GM11168 (cell line): Measurements from ENCODE around the gene HSD17B12.
"Not testable (repeated sequence)": the region's sequence is repeated elsewhere in the genome, so short reads cannot be mapped to it uniquely, and the experiment has no call there.

Source experiments
- in situ Hi-C: fragments of 300-500 bp; cut with MboI; formaldehyde crosslinking; loops from one replicate; pipeline ENCODE4 v1.12.0; 2022; ENCODE audit warnings: low sequenced_read_pairs; ENCODE audit not compliant: unreplicated experiment

HSD17B12 gene

DNA sequence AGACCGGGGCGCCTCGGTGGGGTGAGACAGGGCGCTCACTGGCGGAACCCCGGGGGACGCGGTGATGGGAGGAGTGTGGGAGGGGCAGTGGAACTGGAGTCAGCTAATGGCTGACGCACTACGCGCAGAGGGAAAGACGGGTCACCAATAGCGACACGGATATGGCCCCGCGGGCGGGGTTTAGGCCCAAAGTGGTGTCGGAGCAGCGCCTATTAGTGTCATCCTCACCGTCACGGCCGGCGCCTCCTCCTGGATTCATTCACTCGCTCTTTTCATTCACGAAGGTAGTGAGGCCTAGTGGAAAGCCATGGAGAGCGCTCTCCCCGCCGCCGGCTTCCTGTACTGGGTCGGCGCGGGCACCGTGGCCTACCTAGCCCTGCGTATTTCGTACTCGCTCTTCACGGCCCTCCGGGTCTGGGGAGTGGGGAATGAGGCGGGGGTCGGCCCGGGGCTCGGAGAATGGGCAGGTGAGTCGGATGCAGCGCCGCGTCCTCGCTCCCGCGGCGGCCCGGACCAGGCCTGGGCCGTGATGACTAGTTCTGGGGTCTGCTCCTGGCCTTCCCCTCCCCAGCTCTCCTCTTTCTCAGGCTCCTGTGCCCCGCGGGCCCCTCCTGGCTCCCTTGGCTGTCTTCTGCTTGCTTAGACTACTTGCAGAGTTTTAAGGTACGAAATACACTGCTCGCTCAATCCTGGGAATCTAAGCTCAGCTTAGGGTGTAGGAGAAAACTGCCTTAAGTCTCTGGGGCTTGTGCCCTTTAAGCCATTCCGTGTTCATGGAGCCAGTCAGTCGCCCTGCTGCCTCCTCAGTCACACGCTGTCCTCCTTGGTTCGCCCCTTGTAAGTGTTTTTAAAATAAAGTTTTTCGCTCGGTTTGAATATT, at the start of gene HSD17B12:
Gene HSD17B12 (plus strand): TSS at position 218 of the 880 bp plus-strand sequence. CDS start 90 bp downstream, at position 308.
- in situ Hi-C loops, result no loop called here

GRCh38 chr11:43631732-43632131, 48.8 kb upstream of the HSD17B12 start:
- in situ Hi-C loops, result no loop called here

- in situ Hi-C loops, result no loop called here
These were observed 48.4 kb upstream of the HSD17B12 start for GRCh38 chr11:43632181-43632580.

- in situ Hi-C loops, result no loop called here
These were observed 41.8 kb upstream of the HSD17B12 start for GRCh38 chr11:43638717-43639116.

DNA sequence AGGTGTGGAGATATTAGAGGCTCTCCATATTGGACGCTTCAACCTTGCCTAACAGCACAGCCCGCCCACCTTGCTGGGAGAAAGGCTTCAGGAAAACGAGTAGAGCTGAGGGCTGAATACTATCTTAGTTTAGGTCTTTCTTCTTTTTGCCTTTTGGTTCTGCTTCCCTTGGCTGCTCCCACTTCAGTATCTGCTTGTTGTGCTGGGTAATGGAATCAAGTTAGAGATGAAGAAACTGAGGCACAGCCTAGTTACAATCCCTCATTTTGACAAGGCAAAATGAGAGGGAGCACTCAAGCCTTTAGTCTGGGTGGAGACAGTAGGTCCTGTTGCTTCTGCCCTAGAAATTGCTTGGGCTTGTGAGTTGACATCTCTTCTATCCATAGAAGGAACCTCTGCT, 41.3 kb upstream of the HSD17B12 start:
- in situ Hi-C loops, result no loop called here

GRCh38 chr11:43639920-43640319, 40.6 kb upstream of the HSD17B12 start:
- in situ Hi-C loops, result no loop called here

GRCh38 chr11:43643898-43644620, 36.5 kb upstream of the HSD17B12 start:
- in situ Hi-C loops, result no loop called here

DNA sequence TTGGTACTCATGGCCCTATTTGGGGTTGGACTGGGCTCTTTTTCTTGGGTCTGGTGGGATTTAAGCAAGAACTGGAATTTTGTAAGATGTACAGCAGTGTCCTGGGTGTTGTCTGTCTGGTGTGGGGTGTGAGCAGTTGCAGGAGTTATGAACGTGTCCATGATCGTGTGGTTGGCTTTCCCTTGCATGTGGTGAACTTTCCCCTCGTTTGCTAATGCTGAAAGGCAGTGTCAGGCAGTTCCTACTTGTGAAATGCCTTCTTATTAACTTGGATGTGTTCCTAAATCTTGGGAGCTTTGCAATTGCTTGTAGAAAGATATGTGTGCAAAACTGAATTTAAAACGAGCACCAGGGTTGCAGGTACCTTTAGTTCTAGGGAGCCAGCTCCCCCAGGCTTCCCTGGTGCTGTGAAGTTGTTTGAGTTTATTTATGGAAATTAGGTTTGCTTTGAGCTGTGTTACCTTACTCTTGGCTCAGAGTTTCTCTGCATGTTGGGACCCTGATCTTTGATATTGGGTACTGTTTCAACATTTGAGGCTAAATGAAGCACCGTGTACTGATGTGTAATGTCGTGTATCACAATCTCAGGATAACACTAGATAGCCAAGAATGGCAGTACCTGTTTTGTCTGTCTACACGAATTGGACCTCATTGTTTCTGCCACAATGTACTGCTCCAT, 35.8 kb upstream of the HSD17B12 start:
- in situ Hi-C loops, result no loop called here

GRCh38 chr11:43646767-43647166, 33.8 kb upstream of the HSD17B12 start:
- in situ Hi-C loops, result no loop called here

DNA sequence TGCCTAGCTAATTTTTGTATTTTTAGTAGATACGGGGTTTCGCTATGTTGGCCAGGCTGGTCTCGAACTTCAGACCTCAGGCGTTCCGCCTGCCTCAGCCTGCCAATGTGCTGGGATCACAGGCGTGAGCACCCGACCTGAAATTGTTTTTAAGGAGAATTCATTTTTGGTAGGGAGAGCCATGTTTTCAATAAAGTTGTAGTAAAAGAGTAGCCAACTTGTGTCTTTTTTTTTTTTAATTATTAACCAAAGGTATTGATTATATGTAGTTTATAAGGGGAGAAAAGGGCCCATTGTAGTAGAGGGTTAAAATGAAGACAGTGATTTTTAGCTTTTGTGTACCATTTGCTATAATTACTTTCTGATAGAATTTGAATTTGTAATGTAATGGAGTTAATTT, 31.6 kb upstream of the HSD17B12 start:
- in situ Hi-C loops, result no loop called here

GRCh38 chr11:43649501-43649900, 31.0 kb upstream of the HSD17B12 start:
- in situ Hi-C loops, result no loop called here

GRCh38 chr11:43649921-43650320, 30.6 kb upstream of the HSD17B12 start:
- in situ Hi-C loops, result no loop called here

GRCh38 chr11:43663018-43663417, 17.5 kb upstream of the HSD17B12 start:
- in situ Hi-C loops, result not testable (repeated sequence)

GRCh38 chr11:43664295-43664694, 16.2 kb upstream of the HSD17B12 start:
- in situ Hi-C loops, result no loop called here

- in situ Hi-C loops, result not testable (repeated sequence)
These were observed 9.3 kb upstream of the HSD17B12 start for GRCh38 chr11:43671284-43671683.

DNA sequence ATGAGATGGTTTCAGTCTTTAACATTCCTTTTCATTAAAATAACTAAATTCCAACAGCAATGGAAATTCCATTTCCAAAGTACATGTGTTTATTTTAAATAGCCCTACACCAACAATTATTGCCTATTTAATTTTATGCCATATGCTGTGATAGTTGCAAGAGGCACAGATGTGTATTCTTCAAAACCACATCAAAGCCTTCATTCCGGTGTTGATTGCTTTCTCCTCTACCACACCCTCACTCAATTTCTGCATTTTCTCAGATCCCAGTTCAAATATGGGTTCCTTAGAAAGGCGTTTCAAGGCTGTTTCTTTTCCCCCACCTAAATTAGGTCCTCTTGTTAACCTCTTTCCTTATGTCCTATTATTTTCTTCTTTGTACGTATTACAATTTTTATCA, 6.0 kb upstream of the HSD17B12 start:
- in situ Hi-C loops, result no loop called here

DNA sequence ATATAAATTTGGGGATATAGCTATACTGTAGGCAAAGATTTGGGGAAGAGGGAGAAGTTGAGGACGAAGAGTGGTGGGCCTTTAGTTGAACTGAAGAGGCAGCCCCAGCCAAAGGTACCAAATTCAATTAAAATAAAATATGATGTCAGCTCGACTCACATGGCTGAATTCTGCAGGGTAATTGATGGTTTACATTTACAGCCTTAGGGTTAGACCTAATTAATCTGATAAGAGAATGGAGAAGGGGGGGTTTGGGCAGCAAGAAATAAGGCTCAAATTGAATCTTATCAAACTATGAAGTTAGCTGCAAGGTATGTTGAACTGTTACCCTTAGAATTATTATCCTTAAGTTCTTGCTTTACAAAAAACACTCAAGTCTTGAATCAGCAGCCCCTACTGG, 3.6 kb upstream of the HSD17B12 start:
- in situ Hi-C loops, result no loop called here

GRCh38 chr11:43681401-43681942, 934 bp downstream of the HSD17B12 start:
- in situ Hi-C loops, result no loop called here

DNA sequence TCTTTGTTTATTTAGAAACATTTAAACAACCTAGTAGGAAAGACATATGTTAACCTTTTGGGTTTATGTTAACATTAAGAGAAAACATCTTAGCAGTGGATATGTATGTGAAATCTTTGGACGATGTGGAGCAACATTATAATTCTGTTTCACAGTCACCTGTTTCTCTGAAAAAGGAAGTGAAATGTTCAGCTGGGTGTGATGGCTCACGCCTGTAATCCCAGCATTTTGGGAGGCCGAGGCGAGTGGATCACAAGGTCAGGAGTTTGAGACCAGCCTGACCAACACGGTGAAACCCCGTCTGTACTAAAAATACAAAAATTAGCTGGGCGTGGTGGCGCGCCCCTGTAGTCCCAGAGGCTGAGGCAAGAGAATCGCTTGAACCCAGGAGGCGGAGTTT, 1.5 kb downstream of the HSD17B12 start:
- in situ Hi-C loops, result not testable (repeated sequence)

DNA sequence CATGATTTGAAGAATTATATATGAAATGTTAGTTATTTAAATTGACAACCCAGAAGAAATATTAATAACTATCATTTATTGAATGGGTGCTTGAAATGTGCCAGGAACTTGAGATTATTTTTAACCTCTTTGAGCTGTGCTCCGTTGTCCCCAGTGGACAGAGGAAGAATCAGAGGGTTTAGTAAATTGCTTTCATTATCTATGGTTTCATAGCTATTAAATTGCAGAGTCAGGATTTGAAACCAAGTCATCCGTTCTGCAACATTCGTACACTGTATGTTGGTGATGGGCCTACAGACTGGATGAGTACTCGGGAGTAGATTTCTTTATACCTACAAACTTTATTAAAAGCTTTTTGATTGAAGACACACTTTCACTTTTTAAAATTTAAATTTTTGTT, 4.9 kb downstream of the HSD17B12 start:
- in situ Hi-C loops, result no loop called here

- in situ Hi-C loops, result no loop called here
These were observed 5.7 kb downstream of the HSD17B12 start for GRCh38 chr11:43686207-43686606.
